SK-N-SH (cell line): ENCODE results near the gene DOCK6. TPM values are rescaled to one million over a fixed set of nuclear protein-coding genes. Genes with fewer than 3 reads are reported as not detected.
"Not testable (repeated sequence)": the region's sequence is repeated elsewhere in the genome, so short reads cannot be mapped to it uniquely, and the experiment has no call there.

ENCODE experiments used
- CTCF ChIA-PET: fragments of 300-600, 350-600 bp; formaldehyde crosslinking; extraction: SDS; loops from one replicate; lab custom pipeline; 2021; lab: Yijun Ruan, JAX
- POLR2A ChIA-PET: fragments of 350-600 bp; sonication (Branson Sonifier 250); formaldehyde crosslinking; extraction: SDS; loops from one replicate; lab custom pipeline; 2020; ENCODE audit warnings: antibody characterized with exemption, inconsistent platforms; lab: Yijun Ruan, JAX
- DNase-seq: peaks from one replicate; pipeline ENCODE4 v3.0.0; 2012
- H2AFZ ChIP-seq: fragments of 200-600 bp; sonication (generic); 2 replicates; pipeline ENCODE4 v1.8.1; 2016; ENCODE audit warnings: antibody characterized with exemption, mild to moderate bottlenecking, low read depth
- H3F3A ChIP-seq: fragments of 200-600 bp; sonication (generic); replicated peaks from 2 replicates; pipeline ENCODE3; 2016; ENCODE audit warnings: antibody characterized with exemption, mild to moderate bottlenecking; ENCODE audit not compliant: insufficient read depth
- H3K27ac ChIP-seq, 2 experiments: fragments of 200-500 bp in 1 of 2; fragments of 200-600 bp in 1 of 2; sonication (Bioruptor generic) in 1 of 2; sonication (generic), shearing (Covaris generic) in 1 of 2; 2 replicates each; pipeline versions ENCODE4 v1.5.1 to v1.6.1; 2014 to 2016; ENCODE audit warnings: low read depth in 2 of 2, inconsistent platforms in 1 of 2, low read length in 1 of 2, mild to moderate bottlenecking in 1 of 2, mixed read lengths in 1 of 2
- H3K27me3 ChIP-seq: fragments of 200-600 bp; sonication (generic), shearing (Covaris generic); 2 replicates; pipeline ENCODE4 v1.6.1; 2016; ENCODE audit warnings: mixed run types; ENCODE audit not compliant: insufficient read depth
- H3K36me3 ChIP-seq, 2 experiments: fragments of 200-500 bp in 1 of 2; fragments of 200-600 bp in 1 of 2; sonication (Bioruptor generic) in 1 of 2; sonication (generic) in 1 of 2; replicated peaks in 1 of 2; 2 replicates each; pipeline versions ENCODE3 to v1.5.1; 2014 to 2016; ENCODE audit warnings: low read length in 1 of 2, mild to moderate bottlenecking in 1 of 2; ENCODE audit not compliant: insufficient read depth in 2 of 2, control insufficient read depth in 1 of 2
- H3K4me1 ChIP-seq, 2 experiments: fragments of 200-500 bp in 1 of 2; fragments of 200-600 bp in 1 of 2; sonication (Bioruptor generic) in 1 of 2; sonication (generic), shearing (Covaris generic) in 1 of 2; 2 replicates each; pipeline versions ENCODE4 v1.5.1 to v1.6.1; 2014 to 2016; ENCODE audit warnings: low read depth in 1 of 2, low read length in 1 of 2, mixed run types in 1 of 2; ENCODE audit not compliant: insufficient read depth in 2 of 2, control insufficient read depth in 1 of 2
- H3K4me2 ChIP-seq: fragments of 200-600 bp; sonication (generic), shearing (Covaris generic); 2 replicates; pipeline ENCODE4 v1.6.1; 2017; ENCODE audit warnings: mixed run types
- H3K4me3 ChIP-seq, 2 experiments: fragments of 200-500 bp in 1 of 2; fragments of 200-600 bp in 1 of 2; sonication (Bioruptor generic) in 1 of 2; sonication (generic), shearing (Covaris generic) in 1 of 2; 2 replicates each; pipeline versions ENCODE4 v1.5.1 to v1.8.1; 2014 to 2016; ENCODE audit warnings: low read depth in 2 of 2, inconsistent platforms in 1 of 2, low read length in 1 of 2, mild to moderate bottlenecking in 1 of 2, mixed read lengths in 1 of 2, moderate library complexity in 1 of 2
- H3K79me2 ChIP-seq: fragments of 200-600 bp; sonication (generic); 2 replicates; pipeline ENCODE4 v1.8.1; 2017; ENCODE audit warnings: mild to moderate bottlenecking; ENCODE audit not compliant: insufficient read depth
- H3K9ac ChIP-seq: fragments of 200-600 bp; sonication (generic); 2 replicates; pipeline ENCODE4 v1.6.1; 2017; ENCODE audit warnings: mixed run types
- H3K9me2 ChIP-seq: fragments of 200-600 bp; sonication (generic); 2 replicates; pipeline ENCODE4 v1.6.1; 2017; ENCODE audit warnings: mixed run types
- H3K9me3 ChIP-seq: fragments of 200-600 bp; sonication (generic); 2 replicates; pipeline ENCODE4 v1.6.1; 2017; ENCODE audit warnings: mixed run types, mild to moderate bottlenecking, moderate library complexity
- H4K20me1 ChIP-seq: fragments of 200-600 bp; sonication (generic); 2 replicates; pipeline ENCODE4 v1.6.1; 2017; ENCODE audit warnings: mild to moderate bottlenecking, mixed run types; ENCODE audit not compliant: insufficient read depth
- CHD2 ChIP-seq: fragments of 150-350 bp; IDR thresholded peaks from 2 replicates; pipeline ENCODE4 v1.6.1; 2018; ENCODE audit warnings: low read length; ENCODE audit not compliant: partially characterized antibody
- EP300 ChIP-seq, 2 experiments: IDR thresholded peaks; 2 replicates each; pipeline versions ENCODE4 v1.4.0 to v1.6.1; 2012; ENCODE audit warnings: borderline replicate concordance in 1 of 2, low read depth in 1 of 2, low read length in 1 of 2
- GATA2 ChIP-seq: sonication (generic); formaldehyde crosslinking; IDR thresholded peaks from 2 replicates; pipeline ENCODE4 v1.5.0; 2020; ENCODE audit warnings: mild to moderate bottlenecking, missing genetic modification reagents
- JUND ChIP-seq: IDR thresholded peaks from 2 replicates; pipeline ENCODE4 v1.4.0; 2012
- MEF2A ChIP-seq: IDR thresholded peaks from 2 replicates; pipeline ENCODE4 v1.4.0; 2012; ENCODE audit warnings: low read depth, borderline replicate concordance
- RCOR1 ChIP-seq: fragments of 150-350 bp; IDR thresholded peaks from 2 replicates; pipeline ENCODE4 v1.6.1; 2017; ENCODE audit warnings: antibody characterized with exemption, low read length
- RFX5 ChIP-seq: IDR thresholded peaks from 2 replicates; pipeline ENCODE4 v1.6.1; 2012; ENCODE audit warnings: mild to moderate bottlenecking, improper control_type of control experiment, low read length
- RXRA ChIP-seq: IDR thresholded peaks from 2 replicates; pipeline ENCODE4 v1.4.0; 2012; ENCODE audit warnings: low read depth, mild to moderate bottlenecking, borderline replicate concordance
- SIN3A ChIP-seq: IDR thresholded peaks from 2 replicates; pipeline ENCODE4 v1.6.1; 2012; ENCODE audit warnings: low read depth, mild to moderate bottlenecking, low read length, moderate library complexity, borderline replicate concordance
- WGBS: methylation state at CpG from one replicate; pipeline ENCODE4 v1.1.6; 2017; ENCODE audit warnings: low lambda C conversion rate; 5-methylcytosine and 5-hydroxymethylcytosine counted together
- polyA plus RNA-seq, 3 experiments: library from polyadenylated mRNA; depleted of rRNA; stranded (reverse); fragments of >200 nt; gene quantifications; 2 replicates each; pipeline ENCODE4 v1.2.3, GENCODE V29; 2012
- TF ChIP-seq, protein P1 (sequence below): IDR thresholded peaks from 2 replicates; pipeline ENCODE4 v1.6.1; 2012; ENCODE audit warnings: mild to moderate bottlenecking, low read depth, low read length, moderate library complexity
- TF ChIP-seq, protein P2 (sequence below): IDR thresholded peaks from 2 replicates; pipeline ENCODE4 v1.4.0; 2012; ENCODE audit warnings: low read depth
- TF ChIP-seq, protein P3 (sequence below): IDR thresholded peaks from 2 replicates; pipeline ENCODE4; 2012
- TF ChIP-seq, protein P4 (sequence below): IDR thresholded peaks from 2 replicates; pipeline ENCODE4 v1.4.0; 2012; ENCODE audit warnings: low read depth, borderline replicate concordance

DOCK6 gene
- polyA plus RNA-seq, 1 of the 3 experiments (the other 2 are of a cell fraction): 18.3 TPM

DNA sequence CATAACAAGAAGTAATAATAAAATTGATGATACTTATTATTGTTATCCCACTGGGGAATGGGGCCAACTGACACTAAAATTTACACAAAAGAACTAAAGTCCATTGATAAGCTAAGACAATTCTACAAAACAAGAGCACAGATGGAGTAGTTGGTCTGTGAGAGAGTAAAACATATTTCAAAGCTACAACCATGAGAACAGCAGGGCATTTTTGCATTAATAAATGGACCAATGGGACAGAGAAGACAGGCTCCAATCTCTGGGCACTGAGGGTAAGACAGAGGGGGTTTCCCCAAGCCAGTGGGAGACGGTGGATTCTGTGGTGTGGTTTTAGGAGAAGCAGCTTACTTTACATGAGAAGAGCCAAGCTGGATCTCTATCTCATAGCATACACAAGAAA is 79.3 kb downstream of the DOCK6 start (continued):
- TF ChIP-seq, protein P1, sequence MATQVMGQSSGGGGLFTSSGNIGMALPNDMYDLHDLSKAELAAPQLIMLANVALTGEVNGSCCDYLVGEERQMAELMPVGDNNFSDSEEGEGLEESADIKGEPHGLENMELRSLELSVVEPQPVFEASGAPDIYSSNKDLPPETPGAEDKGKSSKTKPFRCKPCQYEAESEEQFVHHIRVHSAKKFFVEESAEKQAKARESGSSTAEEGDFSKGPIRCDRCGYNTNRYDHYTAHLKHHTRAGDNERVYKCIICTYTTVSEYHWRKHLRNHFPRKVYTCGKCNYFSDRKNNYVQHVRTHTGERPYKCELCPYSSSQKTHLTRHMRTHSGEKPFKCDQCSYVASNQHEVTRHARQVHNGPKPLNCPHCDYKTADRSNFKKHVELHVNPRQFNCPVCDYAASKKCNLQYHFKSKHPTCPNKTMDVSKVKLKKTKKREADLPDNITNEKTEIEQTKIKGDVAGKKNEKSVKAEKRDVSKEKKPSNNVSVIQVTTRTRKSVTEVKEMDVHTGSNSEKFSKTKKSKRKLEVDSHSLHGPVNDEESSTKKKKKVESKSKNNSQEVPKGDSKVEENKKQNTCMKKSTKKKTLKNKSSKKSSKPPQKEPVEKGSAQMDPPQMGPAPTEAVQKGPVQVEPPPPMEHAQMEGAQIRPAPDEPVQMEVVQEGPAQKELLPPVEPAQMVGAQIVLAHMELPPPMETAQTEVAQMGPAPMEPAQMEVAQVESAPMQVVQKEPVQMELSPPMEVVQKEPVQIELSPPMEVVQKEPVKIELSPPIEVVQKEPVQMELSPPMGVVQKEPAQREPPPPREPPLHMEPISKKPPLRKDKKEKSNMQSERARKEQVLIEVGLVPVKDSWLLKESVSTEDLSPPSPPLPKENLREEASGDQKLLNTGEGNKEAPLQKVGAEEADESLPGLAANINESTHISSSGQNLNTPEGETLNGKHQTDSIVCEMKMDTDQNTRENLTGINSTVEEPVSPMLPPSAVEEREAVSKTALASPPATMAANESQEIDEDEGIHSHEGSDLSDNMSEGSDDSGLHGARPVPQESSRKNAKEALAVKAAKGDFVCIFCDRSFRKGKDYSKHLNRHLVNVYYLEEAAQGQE: no peak
- TF ChIP-seq SIN3A (no peak), RFX5 (no peak)

DNA sequence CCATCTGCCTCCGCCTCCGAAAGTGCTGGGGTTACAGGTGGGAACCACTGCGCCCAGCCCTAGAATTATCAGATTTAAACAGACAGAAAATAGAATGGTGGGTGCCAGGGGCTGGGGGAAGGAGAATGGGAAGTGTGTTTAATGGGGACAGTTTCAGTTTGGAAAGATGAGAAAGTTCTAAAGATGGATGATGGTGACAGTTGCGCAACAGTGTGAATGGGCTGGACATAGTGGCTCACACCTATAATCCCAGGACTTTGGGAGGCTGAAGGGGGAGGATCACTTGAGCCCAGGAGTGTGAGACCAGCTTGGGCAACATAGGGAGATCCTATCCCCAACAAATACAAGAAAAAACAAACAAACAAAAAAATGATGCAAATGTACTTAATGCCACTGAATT is 80.8 kb downstream of the DOCK6 start:
- Histone ChIP-seq H3K9ac (no peak overlapping the region), H3K27ac (no peak overlapping the region), H3K9me3 (no peaks in the 10 kb centered on the region), H3K79me2 (peaks cover 57% of the 10 kb centered on the region), H3K9me2 (no peaks in the 10 kb centered on the region), H3K4me1 (no peaks in the 10 kb centered on the region), H3K4me3 (no peak overlapping the region), H3K36me3 (peaks cover 7 to 75% of the 10 kb centered on the region in 2 experiments), H3F3A (peaks cover 7% of the 10 kb centered on the region), H2AFZ (no peak overlapping the region), H4K20me1 (peaks cover 4% of the 10 kb centered on the region; the same call in 1 of the 2 replicates), H3K4me2 (no peak overlapping the region), H3K27me3 (no peaks in the 10 kb centered on the region)
- WGBS: 94% methylated on average over 4 of the region's 4 CpGs
- no peak for TF ChIP-seq RXRA
- TF ChIP-seq, protein P2, sequence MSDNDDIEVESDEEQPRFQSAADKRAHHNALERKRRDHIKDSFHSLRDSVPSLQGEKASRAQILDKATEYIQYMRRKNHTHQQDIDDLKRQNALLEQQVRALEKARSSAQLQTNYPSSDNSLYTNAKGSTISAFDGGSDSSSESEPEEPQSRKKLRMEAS: no peak
- ChIA-PET CTCF (no interaction called here), POLR2A (no interaction called here)
- no peak for DNase-seq

DNA sequence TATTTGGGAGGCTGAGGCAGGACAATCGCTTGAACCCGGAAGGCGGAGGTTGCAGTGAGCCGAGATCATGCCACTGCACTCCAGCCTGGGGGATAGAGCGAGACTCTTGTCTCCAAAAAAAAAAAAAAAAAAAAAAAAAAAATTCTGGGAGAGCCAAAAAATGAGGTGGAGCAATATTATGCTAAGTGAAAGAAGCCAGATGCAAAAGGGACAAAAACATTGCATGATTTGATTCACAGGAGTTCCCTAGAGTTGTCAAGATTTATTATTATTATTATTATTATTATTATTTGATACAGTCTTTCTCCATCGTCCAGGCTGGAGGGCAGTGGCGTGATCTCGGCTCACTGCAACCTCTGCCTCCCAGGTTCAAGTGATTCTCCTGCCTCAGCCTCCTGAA is 81.3 kb downstream of the DOCK6 start:
- H3K9me2 ChIP-seq, H3K4me3 ChIP-seq, H3F3A ChIP-seq, H3K4me1 ChIP-seq, H3K27me3 ChIP-seq, H3K4me2 ChIP-seq, POLR2A ChIA-PET, H2AFZ ChIP-seq, H3K9me3 ChIP-seq, H3K9ac ChIP-seq, DNase-seq, H3K27ac ChIP-seq, H4K20me1 ChIP-seq: not testable (repeated sequence)
- 87% methylated on average over 8 of the region's 8 CpGs for WGBS
- peaks cover 12 to 79% of the 10 kb centered on the region in 2 experiments for H3K36me3 ChIP-seq
- peaks cover 57% of the 10 kb centered on the region for H3K79me2 ChIP-seq
- CTCF ChIA-PET: interaction anchor here (0.8 kb wide), 1 partner anchor 55 kb away, joined by 4 read pairs; no protein-coding TSS in a partner anchor

DNA sequence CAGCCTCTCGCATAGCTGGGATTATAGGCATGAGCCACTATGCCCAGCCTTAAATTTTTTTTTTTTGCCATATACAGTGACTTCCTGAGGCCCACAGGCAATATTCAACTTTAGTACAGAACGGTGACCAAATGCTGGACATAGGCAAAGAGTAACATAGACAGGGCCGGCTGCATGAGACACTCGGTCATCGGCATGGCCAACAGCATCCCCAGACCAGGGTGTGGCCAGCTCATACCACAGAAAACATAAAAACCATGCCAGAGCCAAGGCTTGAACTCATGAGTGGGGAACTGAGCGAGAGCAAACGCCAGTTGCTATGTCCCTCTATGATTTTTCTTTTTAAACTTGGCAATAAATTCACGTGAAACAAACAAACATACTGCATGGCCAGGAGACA is 82.0 kb downstream of the DOCK6 start:
- Histone ChIP-seq H3K27me3 (no peaks in the 10 kb centered on the region), H3K9ac (no peak overlapping the region), H2AFZ (no peak overlapping the region), H3K79me2 (peaks cover 52% of the 10 kb centered on the region), H4K20me1 (peaks cover 4% of the 10 kb centered on the region; the same call in 1 of the 2 replicates), H3K4me1 (no peaks in the 10 kb centered on the region), H3K27ac (no peak overlapping the region), H3K4me2 (no peak overlapping the region), H3K4me3 (no peak overlapping the region), H3K36me3 (peaks cover 18 to 74% of the 10 kb centered on the region in 2 experiments), H3K9me2 (no peaks in the 10 kb centered on the region), H3K9me3 (no peaks in the 10 kb centered on the region), H3F3A (peaks cover 7% of the 10 kb centered on the region)
- TF ChIP-seq CHD2 (no peak), MEF2A (no peak), RCOR1 (no peak), EP300 (IDR thresholded peaks at IDR 0.05; ENCODE audit: borderline replicate concordance in 1 of 2, low read depth in 1 of 2, low read length in 1 of 2) (no peak), JUND (no peak), RFX5 (no peak), GATA2 (CRISPR knock-in tag) (no peak), SIN3A (no peak), RXRA (no peak)
- TF ChIP-seq, protein P3, sequence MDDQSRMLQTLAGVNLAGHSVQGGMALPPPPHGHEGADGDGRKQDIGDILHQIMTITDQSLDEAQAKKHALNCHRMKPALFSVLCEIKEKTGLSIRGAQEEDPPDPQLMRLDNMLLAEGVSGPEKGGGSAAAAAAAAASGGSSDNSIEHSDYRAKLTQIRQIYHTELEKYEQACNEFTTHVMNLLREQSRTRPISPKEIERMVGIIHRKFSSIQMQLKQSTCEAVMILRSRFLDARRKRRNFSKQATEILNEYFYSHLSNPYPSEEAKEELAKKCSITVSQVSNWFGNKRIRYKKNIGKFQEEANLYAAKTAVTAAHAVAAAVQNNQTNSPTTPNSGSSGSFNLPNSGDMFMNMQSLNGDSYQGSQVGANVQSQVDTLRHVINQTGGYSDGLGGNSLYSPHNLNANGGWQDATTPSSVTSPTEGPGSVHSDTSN: no peak
- TF ChIP-seq, protein P4, sequence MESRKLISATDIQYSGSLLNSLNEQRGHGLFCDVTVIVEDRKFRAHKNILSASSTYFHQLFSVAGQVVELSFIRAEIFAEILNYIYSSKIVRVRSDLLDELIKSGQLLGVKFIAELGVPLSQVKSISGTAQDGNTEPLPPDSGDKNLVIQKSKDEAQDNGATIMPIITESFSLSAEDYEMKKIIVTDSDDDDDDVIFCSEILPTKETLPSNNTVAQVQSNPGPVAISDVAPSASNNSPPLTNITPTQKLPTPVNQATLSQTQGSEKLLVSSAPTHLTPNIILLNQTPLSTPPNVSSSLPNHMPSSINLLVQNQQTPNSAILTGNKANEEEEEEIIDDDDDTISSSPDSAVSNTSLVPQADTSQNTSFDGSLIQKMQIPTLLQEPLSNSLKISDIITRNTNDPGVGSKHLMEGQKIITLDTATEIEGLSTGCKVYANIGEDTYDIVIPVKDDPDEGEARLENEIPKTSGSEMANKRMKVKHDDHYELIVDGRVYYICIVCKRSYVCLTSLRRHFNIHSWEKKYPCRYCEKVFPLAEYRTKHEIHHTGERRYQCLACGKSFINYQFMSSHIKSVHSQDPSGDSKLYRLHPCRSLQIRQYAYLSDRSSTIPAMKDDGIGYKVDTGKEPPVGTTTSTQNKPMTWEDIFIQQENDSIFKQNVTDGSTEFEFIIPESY: no peak
- POLR2A ChIA-PET: no interaction called here
- no peak for DNase-seq
- CTCF ChIA-PET: interaction anchor here (0.8 kb wide), 1 partner anchor 54 kb away, joined by 4 read pairs; no protein-coding TSS in a partner anchor
- 96% methylated on average over 8 of the region's 8 CpGs for WGBS
